ENCODE data around the gene CIB1. TPM values are rescaled to one million over a fixed set of nuclear protein-coding genes. Genes with fewer than 3 reads are reported as not detected.

The CIB1 gene
- total and polyA plus RNA-seq, 2 of the 8 experiments (the other 6 are each of a cell fraction or from before 2014, with no cell fraction given): 26.0 to 63.5 TPM

GRCh38 chr15:90205886-90206285 is 27.9 kb downstream of the CIB1 start:
- TF ChIP-seq EZH2 (IDR thresholded peaks at IDR 0.05; ENCODE audit: low read depth, low read length, severe bottlenecking) (no peak), TBP (IDR thresholded peaks at IDR 0.05; ENCODE audit: low read depth, low read length) (no peak), JUN (IDR thresholded peaks at IDR 0.05; ENCODE audit: low read depth, low read length) (no peak), EP300 (IDR thresholded peaks at IDR 0.05; ENCODE audit: borderline replicate concordance in 1 of 2, low read depth in 2 of 2, low read length in 2 of 2) (no peak), NRF1 (IDR thresholded peaks at IDR 0.05; ENCODE audit: low read depth, low read length) (no peak), CBX5 (IDR thresholded peaks at IDR 0.05; ENCODE audit: low read depth, low read length) (no peak), CREB1 (IDR thresholded peaks at IDR 0.05) (no peak), SP4 (IDR thresholded peaks at IDR 0.05; ENCODE audit: low read length) (no peak), SRF (IDR thresholded peaks at IDR 0.05; ENCODE audit: low read depth, low read length) (no peak), CTBP2 (IDR thresholded peaks at IDR 0.05; ENCODE audit: borderline replicate concordance, insufficient read depth, insufficient read length, low read length) (no peak), RNF2 (IDR thresholded peaks at IDR 0.05; ENCODE audit: borderline replicate concordance, low read depth, low read length, missing control alignments, poor library complexity, severe bottlenecking) (no peak), TCF12 (IDR thresholded peaks at IDR 0.05; ENCODE audit: low read depth, low read length) (no peak)
- H3K56ac ChIP-seq (replicated peaks; ENCODE audit: insufficient read length, low read depth, low read length): no peak overlapping the region
- H3K36me3 ChIP-seq (ENCODE audit: control insufficient read depth in 2 of 4, insufficient read depth in 4 of 4, low read length in 3 of 4): peaks cover 0 to 3% (median 2%) of the 10 kb centered on the region in 4 experiments; a peak in 4 of 8 replicates
- no peak for DNase-seq (ENCODE audit: low read depth in 1 of 2, low spot score in 2 of 2)
- no peak overlapping the region for H2AFZ ChIP-seq (ENCODE audit: low read length)
- no peak overlapping the region for H3K27ac ChIP-seq (ENCODE audit: low read depth, low read length)
- CTCF ChIA-PET (ENCODE audit: partially characterized antibody): interaction anchor here (1.0 to 12.6 kb wide), 4 partner anchors 11 to 63 kb away, joined by 3 to 182 read pairs (median 24); no protein-coding TSS in a partner anchor
- no peak overlapping the region for H2BK15ac ChIP-seq (ENCODE audit: low read length)
- H2BK20ac ChIP-seq (ENCODE audit: low read length): no peak overlapping the region
- H3K4me1 ChIP-seq (replicated peaks in 1 of 4; ENCODE audit: control insufficient read depth in 3 of 4, insufficient read depth in 4 of 4, low read length in 3 of 4): peaks cover 0 to 13% (median 3%) of the 10 kb centered on the region in 4 experiments; a peak in 5 of 7 replicates
- H3K9me3 ChIP-seq (ENCODE audit: insufficient read depth in 2 of 2, low read depth in 1 of 2, low read length in 1 of 2): no peaks in the 10 kb centered on the region
- POLR2A ChIA-PET (ENCODE audit: partially characterized antibody): interaction anchor here (2.0 kb wide), 1 partner anchor 15 kb away, joined by 5 read pairs; no protein-coding TSS in a partner anchor
- H3K23ac ChIP-seq (ENCODE audit: insufficient read length): no peak overlapping the region
- H3K27me3 ChIP-seq (replicated peaks in 1 of 4; ENCODE audit: control insufficient read depth in 3 of 4, extremely low read depth in 1 of 4, insufficient read depth in 3 of 4, low read length in 3 of 4): no peaks in the 10 kb centered on the region
- no peak overlapping the region for H3K14ac ChIP-seq (ENCODE audit: insufficient read length)
- no peak overlapping the region for H4K91ac ChIP-seq (replicated peaks; ENCODE audit: insufficient read length, low read length)
- WGBS, 2 experiments (ENCODE audit: extremely low coverage in 1 of 2, insufficient coverage in 1 of 2, insufficient read length in 1 of 2, insufficient replicate concordance in 2 of 2, low coverage in 1 of 2, low lambda C conversion rate in 2 of 2, missing lambda C conversion rate in 1 of 2): 96% methylated on average over 5 of the region's 5 CpGs; no CpG with 5 or more reads in 1 of the 2 experiments
- no peak overlapping the region for H2AK5ac ChIP-seq (ENCODE audit: low read depth, low read length)
- H3K79me1 ChIP-seq (ENCODE audit: low read depth, low read length): peaks cover 18% of the 10 kb centered on the region
- H3K4me3 ChIP-seq (ENCODE audit: extremely low read depth in 1 of 4, insufficient read depth in 2 of 4, low read depth in 3 of 4, low read length in 4 of 4): no peak overlapping the region
- H3K79me2 ChIP-seq (ENCODE audit: control insufficient read depth in 1 of 2, insufficient read depth in 2 of 2, low read length in 2 of 2): peaks cover 9 to 62% of the 10 kb centered on the region in 2 experiments
- H2BK12ac ChIP-seq (ENCODE audit: low read depth, low read length): no peak overlapping the region
- no peak overlapping the region for H3K18ac ChIP-seq (ENCODE audit: extremely low read depth, low read length)
- H2BK5ac ChIP-seq (ENCODE audit: low read depth, low read length): no peak overlapping the region
- H4K8ac ChIP-seq (ENCODE audit: extremely low read depth, insufficient read depth, low read length): no peak overlapping the region
- H3K4me2 ChIP-seq (ENCODE audit: insufficient read depth in 1 of 2, low read depth in 2 of 2, low read length in 2 of 2): no peak overlapping the region; a peak in 1 of 4 replicates
- no peak overlapping the region for H2BK120ac ChIP-seq (replicated peaks; ENCODE audit: low read depth, low read length)
- no peak overlapping the region for H4K5ac ChIP-seq (ENCODE audit: insufficient read length, low read depth, low read length)
- no peak for FAIRE-seq
- H3K9ac ChIP-seq (replicated peaks in 1 of 4; ENCODE audit: extremely low read depth in 1 of 4, low read depth in 3 of 4, low read length in 3 of 4): no peak overlapping the region
- H3K23me2 ChIP-seq (ENCODE audit: low read depth, low read length): peaks cover 11% of the 10 kb centered on the region
- no peak overlapping the region for H3K4ac ChIP-seq (replicated peaks; ENCODE audit: insufficient read length, low read depth, low read length)
- peaks cover 6 to 29% of the 10 kb centered on the region in 2 experiments for H4K20me1 ChIP-seq (replicated peaks in 1 of 2; ENCODE audit: control insufficient read depth in 1 of 2, insufficient read depth in 2 of 2, low read length in 2 of 2)
